ENCODE measurements around the gene FOLR2. TPM values are rescaled to one million over a fixed set of nuclear protein-coding genes. Genes with fewer than 3 reads are reported as not detected.

FOLR2 gene
- total and polyA plus RNA-seq, 2 donors (not counting 1 experiment from before 2014, with no cell fraction given): 1.5 to 4.7 TPM

- H3K27ac ChIP-seq (ENCODE audit: low read length in 2 of 2): no peak overlapping the region
- intact Hi-C loops (cut with micrococcal nuclease): no loop called here
- H3K27ac Mint-ChIP-seq: no peak overlapping the region
These were observed 19.6 kb downstream of the FOLR2 start for GRCh38 chr11:72236083-72236697.

DNA sequence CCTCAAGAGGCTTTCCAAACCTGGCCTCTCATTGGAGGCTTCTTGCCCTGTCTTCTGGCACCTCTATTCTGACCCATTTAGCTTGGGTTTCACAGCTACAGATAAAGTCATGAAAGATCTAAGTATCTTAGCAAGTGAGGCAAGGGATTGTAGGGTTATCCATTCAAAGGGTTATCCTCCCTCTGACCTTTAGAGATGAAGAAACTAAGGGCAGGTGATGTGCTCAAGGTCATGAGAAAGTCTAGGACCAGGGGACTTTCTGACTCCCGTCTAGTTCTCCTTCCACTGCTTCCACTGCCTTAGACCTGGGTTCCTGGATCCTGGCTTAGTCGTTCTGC is 20.1 kb downstream of the FOLR2 start:
- Histone ChIP-seq H4K20me1 (ENCODE audit: control insufficient read depth, insufficient read depth, low read length, poor library complexity, severe bottlenecking) (peaks cover 7% of the 10 kb centered on the region), H2AFZ (ENCODE audit: insufficient read depth, low read depth, low read length, poor library complexity, severe bottlenecking) (no peak overlapping the region), H3K4me1 (ENCODE audit: control insufficient read depth in 2 of 2, insufficient read depth in 2 of 2, low read length in 2 of 2) (peaks cover 30 to 34% of the 10 kb centered on the region in 2 donors), H3K9me3 (ENCODE audit: control extremely low read depth in 1 of 3, control insufficient read depth in 2 of 3, insufficient read depth in 1 of 3, low read length in 2 of 3) (peaks cover 0 to 2% (median 0%) of the 10 kb centered on the region in 3 donors), H3K27me3 (replicated peaks in 1 of 4; ENCODE audit: control extremely low read depth in 1 of 4, control insufficient read depth in 3 of 4, insufficient read depth in 4 of 4, low read length in 3 of 4) (peaks cover 0 to 23% (median 9%) of the 10 kb centered on the region in 4 experiments), H3K4me2 (replicated peaks; ENCODE audit: low read depth, low read length, poor library complexity, severe bottlenecking) (no peak overlapping the region), H3K9ac (ENCODE audit: low read length) (no peak overlapping the region), H3K79me2 (ENCODE audit: control insufficient read depth, insufficient read depth, low read length) (no peaks in the 10 kb centered on the region), H3K27ac (ENCODE audit: low read length in 2 of 2) (no peak overlapping the region), H3K36me3 (replicated peaks in 1 of 2; ENCODE audit: control extremely low read depth in 1 of 2, control insufficient read depth in 1 of 2, extremely low read depth in 1 of 2, insufficient read depth in 2 of 2, low read length in 1 of 2) (peaks cover 0 to 62% of the 10 kb centered on the region in 2 experiments), H3K4me3 (ENCODE audit: control extremely low read depth in 1 of 5, extremely low read depth in 1 of 5, insufficient read depth in 1 of 5, low read depth in 2 of 5, low read length in 4 of 5) (no peak overlapping the region)
- Mint-ChIP-seq H3K9me3 (ENCODE audit: insufficient read depth) (no peaks in the 10 kb centered on the region), H3K4me1 (peaks cover 31% of the 10 kb centered on the region), H3K27ac (no peak overlapping the region), H3K27me3 (peaks cover 19% of the 10 kb centered on the region), H3K4me3 (no peak overlapping the region)
- ATAC-seq (ENCODE audit: low read depth): no peak
- ChIA-PET POLR2A (interaction anchor here (1.0 kb wide), 1 partner anchor 13 kb away, joined by 3 read pairs; no protein-coding TSS in a partner anchor), CTCF (interaction anchor here (0.5 to 2.6 kb wide), 9 partner anchors 12 to 211 kb away, joined by 3 to 9 read pairs (median 4); no protein-coding TSS in a partner anchor)
- WGBS (ENCODE audit: insufficient coverage): 97% methylated on average over 2 of the region's 2 CpGs
- DNase-seq: no peak
- TF ChIP-seq EZH2 (IDR thresholded peaks at IDR 0.05; ENCODE audit: borderline replicate concordance, insufficient read depth, low read depth, low read length, poor library complexity, severe bottlenecking): no peak
- TF ChIP-seq, protein P1, sequence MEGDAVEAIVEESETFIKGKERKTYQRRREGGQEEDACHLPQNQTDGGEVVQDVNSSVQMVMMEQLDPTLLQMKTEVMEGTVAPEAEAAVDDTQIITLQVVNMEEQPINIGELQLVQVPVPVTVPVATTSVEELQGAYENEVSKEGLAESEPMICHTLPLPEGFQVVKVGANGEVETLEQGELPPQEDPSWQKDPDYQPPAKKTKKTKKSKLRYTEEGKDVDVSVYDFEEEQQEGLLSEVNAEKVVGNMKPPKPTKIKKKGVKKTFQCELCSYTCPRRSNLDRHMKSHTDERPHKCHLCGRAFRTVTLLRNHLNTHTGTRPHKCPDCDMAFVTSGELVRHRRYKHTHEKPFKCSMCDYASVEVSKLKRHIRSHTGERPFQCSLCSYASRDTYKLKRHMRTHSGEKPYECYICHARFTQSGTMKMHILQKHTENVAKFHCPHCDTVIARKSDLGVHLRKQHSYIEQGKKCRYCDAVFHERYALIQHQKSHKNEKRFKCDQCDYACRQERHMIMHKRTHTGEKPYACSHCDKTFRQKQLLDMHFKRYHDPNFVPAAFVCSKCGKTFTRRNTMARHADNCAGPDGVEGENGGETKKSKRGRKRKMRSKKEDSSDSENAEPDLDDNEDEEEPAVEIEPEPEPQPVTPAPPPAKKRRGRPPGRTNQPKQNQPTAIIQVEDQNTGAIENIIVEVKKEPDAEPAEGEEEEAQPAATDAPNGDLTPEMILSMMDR (IDR thresholded peaks at IDR 0.05): no peak
- intact Hi-C loops (cut with micrococcal nuclease): no loop called here

More at GRCh38 chr11:72236083-72236697, 19.6 kb downstream of the FOLR2 start:
- peaks cover 15% of the 10 kb centered on the region for H3K27me3 Mint-ChIP-seq
- Histone ChIP-seq H3K9me3 (ENCODE audit: control extremely low read depth in 1 of 3, control insufficient read depth in 2 of 3, insufficient read depth in 1 of 3, low read length in 2 of 3) (no peaks in the 10 kb centered on the region), H3K4me1 (ENCODE audit: control insufficient read depth in 2 of 2, insufficient read depth in 2 of 2, low read length in 2 of 2) (peaks cover 28 to 34% of the 10 kb centered on the region in 2 donors), H3K79me2 (ENCODE audit: control insufficient read depth, insufficient read depth, low read length) (no peaks in the 10 kb centered on the region), H3K27me3 (replicated peaks in 1 of 4; ENCODE audit: control extremely low read depth in 1 of 4, control insufficient read depth in 3 of 4, insufficient read depth in 4 of 4, low read length in 3 of 4) (peaks cover 0 to 18% (median 8%) of the 10 kb centered on the region in 4 experiments), H3K9ac (ENCODE audit: low read length) (no peak overlapping the region), H3K4me3 (ENCODE audit: control extremely low read depth in 1 of 5, extremely low read depth in 1 of 5, insufficient read depth in 1 of 5, low read depth in 2 of 5, low read length in 4 of 5) (no peak overlapping the region), H3K4me2 (replicated peaks; ENCODE audit: low read depth, low read length, poor library complexity, severe bottlenecking) (no peak overlapping the region), H4K20me1 (ENCODE audit: control insufficient read depth, insufficient read depth, low read length, poor library complexity, severe bottlenecking) (peaks cover 7% of the 10 kb centered on the region), H2AFZ (ENCODE audit: insufficient read depth, low read depth, low read length, poor library complexity, severe bottlenecking) (no peak overlapping the region), H3K36me3 (replicated peaks in 1 of 2; ENCODE audit: control extremely low read depth in 1 of 2, control insufficient read depth in 1 of 2, extremely low read depth in 1 of 2, insufficient read depth in 2 of 2, low read length in 1 of 2) (peaks cover 0 to 68% of the 10 kb centered on the region in 2 experiments)
- ATAC-seq (ENCODE audit: low read depth): no peak
- POLR2A ChIA-PET: interaction anchor here (1.0 kb wide), 1 partner anchor 13 kb away, joined by 3 read pairs; no protein-coding TSS in a partner anchor
- CTCF ChIA-PET: interaction anchor here (0.8 to 2.6 kb wide), 9 partner anchors 13 to 211 kb away, joined by 3 to 9 read pairs (median 4); no protein-coding TSS in a partner anchor
- DNase-seq: no peak
- TF ChIP-seq EZH2 (IDR thresholded peaks at IDR 0.05; ENCODE audit: borderline replicate concordance, insufficient read depth, low read depth, low read length, poor library complexity, severe bottlenecking): no peak
- TF ChIP-seq, protein P1 (IDR thresholded peaks at IDR 0.05): no peak
- WGBS (ENCODE audit: insufficient coverage): no CpG with 5 or more reads among the region's 4 CpGs
- H3K4me3 Mint-ChIP-seq: no peak overlapping the region
- H3K4me1 Mint-ChIP-seq: peaks cover 28% of the 10 kb centered on the region
- H3K9me3 Mint-ChIP-seq (ENCODE audit: insufficient read depth): no peaks in the 10 kb centered on the region
